Heart left ventricle (tissue), 13 donors: ENCODE measurements around the gene CENPX.

ENCODE experiments used
- CTCF ChIP-seq, 12 donors: fragments of 200-600 bp; sonication (generic) in 4 of 12; IDR thresholded peaks; one replicate each; pipeline versions ENCODE4 v1.5.0 to v1.8.0; 2018 to 2022; ENCODE audit warnings: antibody characterized with exemption in 12 of 12, mild to moderate bottlenecking in 5 of 12
- POLR2A ChIP-seq, 2 donors: fragments of 450-650 bp; IDR thresholded peaks; one replicate each; pipeline ENCODE4 v1.6.1; 2017; ENCODE audit warnings: antibody characterized with exemption in 2 of 2, mild to moderate bottlenecking in 2 of 2, moderate library complexity in 2 of 2
- donor health status: ischemic (EF 13 %, LVEDD 7.1; RV severe dilation, severe dysfunction).
- donor health status: DM: no; HTN: yes; CAD: no.
- donor health status: DM: no; HTN: no; CAD: no.
- donor health status: ischemic (EF 25% LVEDD 6.9; RV normal size, moderate dysfunction).
- donor health status: ischemic (EF 25% LVEDD 5.7; RV mildly dilated, moderate dysfunction).
- donor health status: ischemic (EF 35%, LVEDD 5.7; RV mildly dilated, moderate dysfunction).
- donor health status: nonischemic (EF 11% LVEDD 7.7; RV severe dilation, severe dysfunction).
- donor health status: DM: yes; HTN: yes; CAD: no.
- donor health status: PGD.
- donor health status: ischemic (EF 29% LVEDD 5.4; RV normal size, mild dysfunction).
- donor health status: nonischemic (EF 23%, LVEDD 6.1; RV moderate dilation, normal function).

GRCh38 chr17:82021107-82021899 is 1.4 kb downstream of the CENPX start:
- peak; percentile 45 to 75 (median 64) for TF ChIP-seq CTCF (IDR thresholded peaks at IDR 0.05)
- no peak for TF ChIP-seq POLR2A (IDR thresholded peaks at IDR 0.05)
